Mesothelial cell of epicardium (in vitro differentiated cells): ENCODE measurements around the gene NUB1. TPM values are rescaled to one million over a fixed set of nuclear protein-coding genes. Genes with fewer than 3 reads are reported as not detected.
A peak's percentile ranks its signal among the peaks of the same experiment; 100 is the strongest.

Experiments used
- DNase-seq, 2 experiments: peaks; one replicate each; pipeline ENCODE4 v3.0.0; 2021; ENCODE audit warnings: low spot score in 2 of 2; ENCODE audit not compliant: unreplicated experiment in 2 of 2
- H3K27ac Mint-ChIP-seq: 2 replicates; pipeline ENCODE4 v1.8.0; 2021; ENCODE audit warnings: mixed read lengths
- H3K27me3 Mint-ChIP-seq: 2 replicates; pipeline ENCODE4 v1.8.0; 2021; ENCODE audit warnings: low read depth, mixed read lengths
- H3K36me3 Mint-ChIP-seq: 2 replicates; pipeline ENCODE4 v1.8.0; 2021; ENCODE audit warnings: mixed read lengths
- H3K4me1 Mint-ChIP-seq: 2 replicates; pipeline ENCODE4 v1.8.0; 2021; ENCODE audit warnings: mixed read lengths
- H3K4me3 Mint-ChIP-seq: 2 replicates; pipeline ENCODE4 v1.8.0; 2021; ENCODE audit warnings: mild to moderate bottlenecking, moderate library complexity, mixed read lengths
- H3K9me3 Mint-ChIP-seq: 2 replicates; pipeline ENCODE4 v1.8.0; 2021; ENCODE audit warnings: mixed read lengths
- total RNA-seq: library from RNA; stranded (reverse); gene quantifications from 3 replicates; pipeline ENCODE4 v1.2.1, GENCODE V29; 2021
- TF ChIP-seq, protein P1 (sequence below): fragments of 200-600 bp; sonication (generic); IDR thresholded peaks from one replicate; pipeline ENCODE4 v1.5.0; 2021; ENCODE audit warnings: antibody characterized with exemption; ENCODE audit not compliant: unreplicated experiment

The NUB1 gene
- total RNA-seq, 1 donor from 2014 or later, result 52.3 TPM

DNA sequence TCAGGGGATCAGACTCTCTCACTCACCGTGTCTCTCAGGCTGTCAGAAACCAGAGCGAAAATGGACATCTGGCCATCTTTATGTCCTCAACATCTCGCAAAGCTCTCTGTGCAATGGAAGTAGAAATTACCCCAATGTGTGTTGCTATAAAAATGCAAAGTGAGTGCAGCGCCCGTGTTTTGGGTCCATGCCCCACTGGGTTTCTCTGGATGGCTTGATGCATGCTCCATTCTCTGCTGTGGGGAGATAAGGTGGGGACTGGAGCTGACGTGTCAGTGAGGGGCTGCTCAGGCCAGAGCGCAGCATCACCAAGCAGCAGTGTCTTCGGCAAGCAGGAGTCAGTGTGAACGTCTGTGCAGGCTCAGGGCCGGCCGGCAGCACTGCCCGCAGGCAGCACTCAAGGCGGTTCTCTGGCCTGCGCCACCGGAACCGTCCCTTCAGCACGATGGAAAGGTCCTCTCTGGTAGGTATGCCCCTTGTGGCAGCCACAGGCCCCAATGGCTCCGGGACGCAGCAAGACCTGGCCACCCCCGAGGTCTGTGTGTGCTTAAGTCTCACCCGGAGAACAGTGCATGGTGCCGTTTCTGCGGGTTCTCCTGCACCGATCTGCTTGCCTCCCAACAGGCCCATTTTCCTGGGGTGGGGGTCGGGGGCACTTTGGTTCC lies 38.1 kb downstream of the NUB1 start:
- DNase-seq, result no peak
- peaks cover 46% of the 10 kb centered on the region for H3K36me3 Mint-ChIP-seq
- no peaks in the 10 kb centered on the region for H3K9me3 Mint-ChIP-seq
- TF ChIP-seq, protein P1, sequence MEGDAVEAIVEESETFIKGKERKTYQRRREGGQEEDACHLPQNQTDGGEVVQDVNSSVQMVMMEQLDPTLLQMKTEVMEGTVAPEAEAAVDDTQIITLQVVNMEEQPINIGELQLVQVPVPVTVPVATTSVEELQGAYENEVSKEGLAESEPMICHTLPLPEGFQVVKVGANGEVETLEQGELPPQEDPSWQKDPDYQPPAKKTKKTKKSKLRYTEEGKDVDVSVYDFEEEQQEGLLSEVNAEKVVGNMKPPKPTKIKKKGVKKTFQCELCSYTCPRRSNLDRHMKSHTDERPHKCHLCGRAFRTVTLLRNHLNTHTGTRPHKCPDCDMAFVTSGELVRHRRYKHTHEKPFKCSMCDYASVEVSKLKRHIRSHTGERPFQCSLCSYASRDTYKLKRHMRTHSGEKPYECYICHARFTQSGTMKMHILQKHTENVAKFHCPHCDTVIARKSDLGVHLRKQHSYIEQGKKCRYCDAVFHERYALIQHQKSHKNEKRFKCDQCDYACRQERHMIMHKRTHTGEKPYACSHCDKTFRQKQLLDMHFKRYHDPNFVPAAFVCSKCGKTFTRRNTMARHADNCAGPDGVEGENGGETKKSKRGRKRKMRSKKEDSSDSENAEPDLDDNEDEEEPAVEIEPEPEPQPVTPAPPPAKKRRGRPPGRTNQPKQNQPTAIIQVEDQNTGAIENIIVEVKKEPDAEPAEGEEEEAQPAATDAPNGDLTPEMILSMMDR, result no peak
- H3K4me1 Mint-ChIP-seq, result peaks cover 3% of the 10 kb centered on the region
- H3K4me3 Mint-ChIP-seq, result no peak overlapping the region
- H3K27ac Mint-ChIP-seq, result peak overlapping the region; percentile 14
- no peaks in the 10 kb centered on the region for H3K27me3 Mint-ChIP-seq

GRCh38 chr7:151380199-151381097 lies 38.8 kb downstream of the NUB1 start:
- DNase-seq, result no peak
- H3K4me3 Mint-ChIP-seq, result no peak overlapping the region
- H3K27me3 Mint-ChIP-seq, result no peaks in the 10 kb centered on the region
- H3K27ac Mint-ChIP-seq, result peak overlapping the region; percentile 25
- TF ChIP-seq, protein P1, result no peak
- H3K9me3 Mint-ChIP-seq, result no peaks in the 10 kb centered on the region
- peaks cover 3% of the 10 kb centered on the region for H3K4me1 Mint-ChIP-seq
- peaks cover 46% of the 10 kb centered on the region for H3K36me3 Mint-ChIP-seq

- TF ChIP-seq, protein P1, result no peak
- no peak overlapping the region for H3K4me3 Mint-ChIP-seq
- no peaks in the 10 kb centered on the region for H3K27me3 Mint-ChIP-seq
- H3K4me1 Mint-ChIP-seq, result peaks cover 3% of the 10 kb centered on the region
- H3K36me3 Mint-ChIP-seq, result peaks cover 42% of the 10 kb centered on the region
- H3K9me3 Mint-ChIP-seq, result no peaks in the 10 kb centered on the region
- H3K27ac Mint-ChIP-seq, result no peak overlapping the region
- no peak for DNase-seq
Observed at GRCh38 chr7:151381098-151381347, 39.4 kb downstream of the NUB1 start.

DNA sequence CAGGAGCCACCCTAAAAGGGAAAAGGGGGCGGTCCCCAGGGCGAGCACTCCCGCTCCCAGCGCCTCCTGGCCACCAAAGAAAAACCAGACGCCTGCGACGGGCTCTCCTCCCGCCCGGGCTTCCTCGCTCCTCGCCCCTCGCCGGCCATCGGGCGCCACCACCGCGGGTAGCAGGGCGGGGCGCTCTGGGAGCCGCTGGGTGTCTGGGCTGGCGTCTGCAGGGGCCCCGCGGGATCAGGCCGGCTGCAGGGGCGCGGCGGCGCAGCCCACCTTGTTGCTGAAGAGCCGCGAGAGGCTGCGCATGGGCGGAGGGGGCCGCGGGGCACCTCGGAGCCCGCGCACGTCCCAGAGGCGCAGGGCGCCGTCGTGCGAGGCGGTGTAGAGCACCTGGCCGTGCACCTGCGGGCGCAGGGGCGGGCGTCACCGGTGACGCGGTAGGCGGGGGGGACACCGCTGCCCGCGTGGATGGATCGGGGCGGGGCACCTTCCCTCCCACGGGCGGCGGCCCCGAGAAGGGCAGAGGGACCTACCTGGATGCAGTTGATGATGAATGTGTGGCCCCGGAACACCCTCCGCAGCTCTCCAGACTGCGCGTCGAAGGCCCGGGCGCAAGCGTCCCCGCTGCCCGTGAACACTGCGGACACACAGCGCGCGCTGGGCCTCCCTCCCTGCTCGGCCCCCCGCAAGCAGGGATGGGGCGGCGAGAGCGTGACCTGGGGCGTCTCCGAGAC lies 39.9 kb downstream of the NUB1 start:
- TF ChIP-seq, protein P1, result no peak
- Mint-ChIP-seq H3K36me3 (peaks cover 42% of the 10 kb centered on the region), H3K27me3 (no peaks in the 10 kb centered on the region), H3K4me1 (peaks cover 7% of the 10 kb centered on the region), H3K4me3 (no peak overlapping the region), H3K9me3 (no peaks in the 10 kb centered on the region), H3K27ac (no peak overlapping the region)
- DNase-seq, result no peak

DNA sequence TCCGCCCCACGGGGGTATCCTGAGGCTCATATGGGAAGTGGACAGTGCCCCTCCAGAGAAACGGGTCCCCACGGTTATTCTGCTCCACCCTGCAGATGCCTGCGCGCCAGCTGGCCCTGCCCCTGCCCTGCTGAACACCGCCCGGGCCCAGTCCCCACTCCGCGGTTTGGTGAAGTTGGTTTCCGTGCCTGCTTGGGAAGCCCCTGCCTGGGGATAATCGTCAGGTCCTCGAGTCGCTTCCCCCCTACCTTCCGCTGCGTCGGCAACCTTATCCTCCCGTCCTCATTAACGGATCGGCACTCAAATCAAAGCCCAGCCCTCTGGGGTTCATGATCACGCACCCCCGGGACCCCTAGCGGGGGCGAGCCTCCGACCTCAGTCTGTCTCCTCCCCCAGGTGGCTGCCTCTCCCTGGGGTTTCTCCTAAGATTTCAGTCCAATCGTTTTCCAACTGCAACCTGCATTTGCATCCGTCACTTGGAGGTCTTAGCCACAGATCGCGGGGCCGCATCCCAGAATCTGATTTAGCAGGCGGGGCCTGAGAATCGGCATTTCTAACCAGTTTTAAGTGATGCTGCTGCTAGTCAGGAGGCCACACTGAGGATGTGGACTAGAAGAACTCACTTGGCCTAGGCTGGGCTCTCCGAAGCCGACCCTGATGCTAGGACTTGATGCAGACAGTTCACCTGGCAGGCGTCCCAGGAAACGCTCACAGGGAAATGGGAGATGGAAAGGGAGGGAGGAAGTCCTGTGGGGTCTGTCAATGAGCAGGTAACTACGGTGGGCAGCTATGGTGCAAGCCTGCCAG lies 40.7 kb downstream of the NUB1 start:
- Mint-ChIP-seq H3K27ac (peak overlapping the region; percentile 30), H3K36me3 (peaks cover 46% of the 10 kb centered on the region), H3K4me3 (no peak overlapping the region), H3K4me1 (peaks cover 12% of the 10 kb centered on the region), H3K9me3 (no peaks in the 10 kb centered on the region), H3K27me3 (no peaks in the 10 kb centered on the region)
- DNase-seq, result no peak
- TF ChIP-seq, protein P1, result no peak
